Upper lobe of left lung (tissue), 4 donors: Measurements from ENCODE around the gene CUL2.
A peak's percentile ranks its signal among the peaks of the same experiment; 100 is the strongest.
"Not testable (repeated sequence)": the region's sequence is repeated elsewhere in the genome, so short reads cannot be mapped to it uniquely, and the experiment has no call there.

Experiments
- CTCF ChIP-seq, 6 experiments: fragments of 450-650 bp in 4 of 6; fragments of 200-600 bp in 2 of 6; sonication (generic) in 2 of 6; IDR thresholded peaks; one replicate each; pipeline ENCODE4 v1.5.1; 2016 to 2019; ENCODE audit warnings: antibody characterized with exemption in 6 of 6
- POLR2AphosphoS5 ChIP-seq, 2 donors: sonication (generic); formaldehyde crosslinking; IDR thresholded peaks; one replicate each; pipeline ENCODE4 v1.5.1; 2017; ENCODE audit warnings: antibody characterized with exemption in 2 of 2

DNA sequence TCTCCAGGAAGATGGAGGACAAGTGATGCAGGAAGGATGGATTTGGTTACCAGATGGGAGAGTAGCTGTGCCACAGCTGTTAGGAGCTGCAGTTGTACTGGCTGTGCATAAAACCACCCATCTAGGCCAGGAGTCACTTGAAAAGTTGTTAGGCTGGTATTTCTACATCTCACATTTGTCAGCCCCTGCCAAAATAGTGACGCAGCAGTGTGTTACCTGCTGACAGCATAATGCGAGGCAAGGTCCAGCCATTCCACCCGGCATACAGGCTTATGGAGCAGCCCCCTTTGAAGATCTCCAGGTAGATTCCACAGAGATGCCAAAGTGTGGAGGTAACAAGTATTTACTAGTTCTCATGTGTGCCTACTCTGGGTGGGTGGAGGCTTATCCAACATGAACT lies 116.4 kb downstream of the CUL2 start:
- TF ChIP-seq CTCF (IDR thresholded peaks at IDR 0.05), result not testable (repeated sequence)
- TF ChIP-seq POLR2AphosphoS5 (IDR thresholded peaks at IDR 0.05), result peak in 1 of 2 donors; percentile 31
